Measurements from ENCODE around the gene CDHR2. TPM values are rescaled to one million over a fixed set of nuclear protein-coding genes. Genes with fewer than 3 reads are reported as not detected.

The CDHR2 gene
- total RNA-seq, 6 experiments from 2014 or later: not detected

- Mint-ChIP-seq H3K27me3 (ENCODE audit: insufficient read depth) (peaks cover 11% of the 10 kb centered on the region), H3K4me1 (ENCODE audit: low read depth) (no peaks in the 10 kb centered on the region), H3K36me3 (ENCODE audit: low read depth) (no peaks in the 10 kb centered on the region), H3K9me3 (no peaks in the 10 kb centered on the region), H3K4me3 (no peak overlapping the region), H3K27ac (no peak overlapping the region)
- no peak for TF ChIP-seq CTCF (IDR thresholded peaks at IDR 0.05)
- DNase-seq: no peak
These were observed 10.5 kb downstream of the CDHR2 start for GRCh38 chr5:176559683-176560082.

- H3K27me3 Mint-ChIP-seq (ENCODE audit: insufficient read depth): peaks cover 17% of the 10 kb centered on the region
- no peak for TF ChIP-seq CTCF (IDR thresholded peaks at IDR 0.05)
- H3K27ac Mint-ChIP-seq: no peak overlapping the region
- no peak for DNase-seq
- no peaks in the 10 kb centered on the region for H3K9me3 Mint-ChIP-seq
- H3K4me3 Mint-ChIP-seq: no peak overlapping the region
- H3K4me1 Mint-ChIP-seq (ENCODE audit: low read depth): no peaks in the 10 kb centered on the region
- H3K36me3 Mint-ChIP-seq (ENCODE audit: low read depth): no peaks in the 10 kb centered on the region
These were observed 11.2 kb downstream of the CDHR2 start for GRCh38 chr5:176560364-176560763.

- DNase-seq: no peak
- H3K27me3 Mint-ChIP-seq (ENCODE audit: insufficient read depth): peaks cover 23% of the 10 kb centered on the region
- H3K4me1 Mint-ChIP-seq (ENCODE audit: low read depth): no peaks in the 10 kb centered on the region
- TF ChIP-seq CTCF (IDR thresholded peaks at IDR 0.05): no peak
- H3K9me3 Mint-ChIP-seq: no peaks in the 10 kb centered on the region
- no peak overlapping the region for H3K27ac Mint-ChIP-seq
- H3K36me3 Mint-ChIP-seq (ENCODE audit: low read depth): no peaks in the 10 kb centered on the region
- H3K4me3 Mint-ChIP-seq: no peak overlapping the region
These were observed 12.1 kb downstream of the CDHR2 start for GRCh38 chr5:176561259-176561658.

- peaks cover 28% of the 10 kb centered on the region for H3K27me3 Mint-ChIP-seq (ENCODE audit: insufficient read depth)
- no peak for DNase-seq
- no peak overlapping the region for H3K27ac Mint-ChIP-seq
- no peaks in the 10 kb centered on the region for H3K4me1 Mint-ChIP-seq (ENCODE audit: low read depth)
- H3K36me3 Mint-ChIP-seq (ENCODE audit: low read depth): no peaks in the 10 kb centered on the region
- no peaks in the 10 kb centered on the region for H3K9me3 Mint-ChIP-seq
- TF ChIP-seq CTCF (IDR thresholded peaks at IDR 0.05): no peak
- H3K4me3 Mint-ChIP-seq: no peak overlapping the region
These were observed 13.0 kb downstream of the CDHR2 start for GRCh38 chr5:176562189-176562588.

- Mint-ChIP-seq H3K27ac (no peak overlapping the region), H3K9me3 (no peaks in the 10 kb centered on the region), H3K27me3 (ENCODE audit: insufficient read depth) (peaks cover 35% of the 10 kb centered on the region), H3K4me1 (ENCODE audit: low read depth) (no peaks in the 10 kb centered on the region), H3K4me3 (no peak overlapping the region), H3K36me3 (ENCODE audit: low read depth) (no peaks in the 10 kb centered on the region)
- DNase-seq: no peak
- no peak for TF ChIP-seq CTCF (IDR thresholded peaks at IDR 0.05)
These were observed 14.9 kb downstream of the CDHR2 start for GRCh38 chr5:176564002-176564401.

GRCh38 chr5:176565760-176566288 lies 16.7 kb downstream of the CDHR2 start:
- H3K36me3 Mint-ChIP-seq (ENCODE audit: low read depth): no peaks in the 10 kb centered on the region
- H3K27me3 Mint-ChIP-seq (ENCODE audit: insufficient read depth): peaks cover 39% of the 10 kb centered on the region
- no peak for DNase-seq
- TF ChIP-seq CTCF (IDR thresholded peaks at IDR 0.05): no peak
- H3K27ac Mint-ChIP-seq: no peak overlapping the region
- no peaks in the 10 kb centered on the region for H3K4me1 Mint-ChIP-seq (ENCODE audit: low read depth)
- no peak overlapping the region for H3K4me3 Mint-ChIP-seq
- H3K9me3 Mint-ChIP-seq: no peaks in the 10 kb centered on the region
